T-helper 1 cell treated with Interleukin-12 subunit alpha and Interleukin-12 subunit beta and Interleukin-4 antibody, amounts not matched to agents 30 ng/mL and 1 ng/mL, for 36 hours (primary cell): Measurements from ENCODE around the gene GATA5. TPM values are rescaled to one million over a fixed set of nuclear protein-coding genes. Genes with fewer than 3 reads are reported as not detected.

Experiments used
- intact Hi-C: fragments of 100-400 bp; cut with micrococcal nuclease; formaldehyde crosslinking; loops from one replicate; pipeline ENCODE4 v1.15.1; 2024
- total RNA-seq: library from RNA; stranded (reverse); gene quantifications from 2 replicates; pipeline ENCODE4 v1.2.3, GENCODE V29; 2022

The GATA5 gene
- total RNA-seq, 1 donor from 2014 or later = not detected

- intact Hi-C loops = no loop called here
These were observed 54.7 kb downstream of the GATA5 start for GRCh38 chr20:62420846-62421715.

GRCh38 chr20:62419759-62420158 is 56.0 kb downstream of the GATA5 start:
- intact Hi-C loops = no loop called here

DNA sequence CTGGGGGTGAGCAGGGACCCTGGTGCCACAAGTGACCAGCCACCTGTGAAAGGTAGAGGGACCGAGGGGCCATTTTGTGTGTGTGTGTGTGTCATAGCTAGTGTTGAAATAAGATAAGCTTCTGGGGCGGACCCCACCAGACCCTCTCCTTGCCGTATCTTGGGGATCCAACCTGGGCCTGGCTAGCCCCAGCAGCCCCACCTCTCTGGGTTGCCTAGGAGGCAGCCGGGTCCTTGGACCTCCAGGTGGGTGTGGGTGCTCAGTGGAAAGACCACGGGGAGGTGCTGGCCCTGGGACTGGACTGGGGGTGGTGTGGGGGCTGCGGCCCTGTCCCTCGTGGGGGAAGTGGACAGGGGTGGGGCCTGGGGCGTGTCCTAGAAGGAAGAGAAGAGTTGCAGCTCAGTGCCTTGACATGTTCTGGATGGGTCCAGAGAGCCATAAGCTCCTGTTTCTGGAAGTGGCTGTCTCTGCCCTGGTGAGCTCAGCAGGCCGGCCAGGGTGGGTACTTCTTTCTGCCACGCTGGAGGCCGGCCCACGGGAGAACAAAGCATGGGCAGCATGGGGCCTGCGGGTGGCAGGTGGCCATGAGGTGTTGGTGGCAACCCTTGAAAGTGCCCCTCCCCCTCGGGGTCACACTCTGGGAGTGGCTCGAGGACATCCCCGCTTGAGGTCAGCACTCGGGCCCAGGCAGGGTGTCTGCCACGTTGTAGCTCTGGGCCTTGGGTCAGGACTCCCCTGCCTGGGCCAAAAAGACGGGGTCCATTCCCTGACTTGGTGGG is 56.9 kb downstream of the GATA5 start:
- intact Hi-C loops = no loop called here

DNA sequence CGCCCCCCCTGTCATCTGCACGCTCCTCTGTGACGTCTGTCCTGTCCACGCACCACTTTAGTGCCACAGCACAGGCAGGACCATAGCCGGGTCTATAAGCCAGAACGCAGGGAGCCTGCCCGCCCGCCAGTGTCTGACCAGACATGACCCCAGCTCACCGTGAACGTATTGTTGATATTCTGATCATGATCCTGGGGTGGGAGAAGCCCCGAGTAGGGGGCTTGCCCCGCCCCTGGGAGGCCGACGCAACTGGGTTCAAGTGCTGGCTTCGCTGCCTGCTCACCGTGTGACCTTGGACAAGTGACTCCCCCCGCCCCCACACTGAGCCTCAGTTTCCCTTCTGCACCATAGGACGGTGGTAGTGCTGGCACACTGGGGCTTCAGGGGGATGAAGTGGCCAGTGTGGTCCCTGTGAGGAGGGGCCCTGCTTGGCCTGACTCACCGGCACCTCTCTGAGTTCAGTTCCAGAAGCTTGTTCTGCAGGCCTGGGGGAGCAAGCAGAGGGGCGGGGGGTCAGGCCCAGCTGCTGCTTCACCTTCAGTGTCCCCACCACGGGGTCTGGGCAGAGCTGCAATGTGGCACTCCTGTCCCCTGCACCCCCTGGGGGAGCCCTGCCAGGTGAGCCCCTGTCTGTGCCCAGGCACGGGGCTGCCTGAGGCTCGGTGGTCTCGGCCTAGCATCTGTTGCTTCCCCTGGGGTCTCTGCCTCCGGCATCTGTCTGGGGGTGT is 57.6 kb downstream of the GATA5 start:
- intact Hi-C loops = no loop called here

DNA sequence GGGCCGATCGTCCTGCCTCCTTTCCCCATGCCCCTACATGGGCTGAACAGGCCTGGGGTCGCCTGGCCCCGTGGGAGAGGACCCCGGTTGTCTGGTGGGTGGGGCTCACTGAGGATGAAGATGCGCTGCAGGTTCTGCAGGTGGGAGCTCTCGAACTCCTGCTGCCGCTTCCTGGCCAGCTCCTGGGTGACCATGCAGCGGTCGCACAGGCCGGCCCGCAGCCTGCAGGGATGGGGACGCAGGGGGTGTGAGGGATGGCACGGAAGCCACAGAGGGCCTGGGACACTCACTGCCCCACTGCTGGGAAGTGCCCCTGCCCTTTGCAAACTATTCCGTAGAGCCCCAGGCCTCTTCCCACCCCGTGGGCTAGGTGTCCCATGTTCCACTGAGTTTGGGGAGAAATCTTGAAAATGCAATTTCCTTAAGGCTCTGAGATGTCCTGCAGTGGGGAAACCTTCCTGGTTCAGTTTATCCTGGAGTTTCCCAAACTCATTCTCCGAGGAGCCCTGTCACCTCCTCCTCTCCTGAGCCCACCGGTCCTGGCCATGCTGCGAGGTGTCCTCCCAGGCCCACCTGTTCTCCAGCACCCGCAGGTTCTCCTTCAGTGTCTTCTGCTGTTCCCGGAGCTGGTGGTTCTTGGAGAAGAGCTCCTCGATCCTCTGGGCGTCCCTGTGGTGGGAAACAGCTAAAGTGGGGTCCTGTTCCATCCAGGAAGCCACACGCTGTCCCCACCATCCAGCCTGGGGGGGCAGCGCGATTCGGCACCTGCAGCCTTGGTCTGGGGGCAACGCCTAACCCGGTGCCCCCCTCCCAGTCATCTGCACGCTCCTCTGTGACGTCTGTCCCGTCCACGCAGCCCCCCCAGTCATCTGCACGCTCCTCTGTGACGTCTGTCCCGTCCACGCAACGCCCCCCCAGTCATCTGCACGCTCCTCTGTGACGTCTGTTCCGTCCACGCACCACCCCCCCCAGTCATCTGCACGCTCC is 58.9 kb downstream of the GATA5 start:
- intact Hi-C loops = no loop called here

DNA sequence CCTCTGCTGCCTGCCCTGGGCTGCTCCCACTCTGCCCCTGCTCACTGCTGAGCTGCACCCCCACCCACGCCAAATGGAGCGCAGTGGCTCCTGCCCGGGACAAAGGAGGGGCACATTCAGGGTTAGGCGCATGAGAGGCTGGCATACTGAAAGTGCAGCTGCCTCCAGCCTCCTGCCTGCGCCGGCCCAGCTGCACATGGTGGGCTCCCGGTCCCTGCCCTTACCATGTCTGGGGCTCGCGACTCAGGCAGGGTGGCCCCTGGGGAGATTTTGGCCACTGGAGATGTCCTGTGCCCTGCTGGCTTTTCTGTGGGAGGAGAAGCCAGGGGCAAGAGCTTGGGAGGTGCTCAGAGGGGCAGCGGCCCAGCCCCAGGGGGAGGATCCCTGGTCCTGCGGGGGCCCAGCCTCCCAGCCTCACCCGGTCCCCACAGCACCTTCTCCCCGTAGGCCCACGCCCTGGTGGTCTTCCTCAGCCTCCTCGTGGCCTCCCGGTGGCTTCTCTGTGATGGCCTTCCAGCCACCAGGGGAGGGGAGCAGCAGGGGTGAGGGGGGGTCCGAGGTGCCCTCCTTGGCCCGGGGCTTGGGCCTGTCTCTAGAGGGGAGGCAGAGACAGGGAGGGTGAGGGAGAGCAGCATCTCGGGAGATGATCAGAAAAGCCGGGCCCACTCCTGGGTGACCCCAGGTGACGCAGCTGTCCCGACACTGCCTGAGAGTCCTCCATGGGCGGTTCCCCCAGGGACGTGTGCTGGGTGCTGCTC is 60.3 kb downstream of the GATA5 start:
- intact Hi-C loops = no loop called here

DNA sequence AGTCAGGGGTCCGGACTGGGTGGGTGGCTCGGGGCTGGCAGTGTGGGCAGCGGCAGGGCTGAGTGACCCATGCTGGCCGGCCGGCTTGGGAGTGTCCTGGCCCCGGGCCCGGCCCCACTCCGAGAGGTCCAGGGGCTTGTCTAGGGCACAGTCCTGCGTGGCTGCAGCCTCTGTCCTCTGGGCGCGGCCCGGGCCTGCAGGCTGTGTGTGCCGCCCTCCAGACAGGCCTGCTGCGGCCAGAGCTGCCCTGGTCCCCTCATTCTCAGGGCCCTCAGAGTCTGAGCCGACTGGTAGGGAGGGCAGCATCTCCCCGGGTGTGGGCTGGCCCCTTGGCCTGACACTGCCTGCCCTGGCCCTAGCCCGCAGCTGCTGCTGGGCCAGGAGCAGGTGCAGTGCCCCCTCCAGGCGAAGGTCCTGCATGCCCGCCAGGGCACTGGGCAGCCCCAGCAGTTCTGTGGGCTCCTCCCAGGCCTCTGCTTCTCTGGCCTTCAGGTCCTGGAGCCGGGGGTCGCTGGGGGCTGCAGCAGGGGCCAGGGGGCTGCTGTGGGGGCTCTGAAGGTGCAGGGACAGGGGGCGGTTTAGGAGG is 61.8 kb downstream of the GATA5 start:
- intact Hi-C loops = no loop called here

Other genes with a start within 250 kb of the GATA5 start
- gene OSBPL2, start 237.5 kb downstream of the GATA5 start, total RNA-seq = 37.9 and 44.7 TPM in 2 replicates
- gene ADRM1, start 173.0 kb downstream of the GATA5 start, total RNA-seq = 123 and 124 TPM in 2 replicates
- gene LAMA5, start 108.7 kb downstream of the GATA5 start, total RNA-seq = 0.76 and 1.3 TPM in 2 replicates
- 1,610 and 1,637 TPM in 2 replicates for gene RPS21, start 88.9 kb downstream of the GATA5 start, total RNA-seq
- 18.2 and 18.8 TPM in 2 replicates for gene CABLES2, start 68.7 kb downstream of the GATA5 start, total RNA-seq
- not detected in 2 replicates for gene RBBP8NL, start 48.5 kb downstream of the GATA5 start, total RNA-seq
- 41.0 and 41.6 TPM in 2 replicates for gene SLCO4A1, start 166.5 kb upstream of the GATA5 start, total RNA-seq
- gene NTSR1, start 232.8 kb upstream of the GATA5 start, total RNA-seq = not detected in 2 replicates